NB4 (cell line): ENCODE results near the gene MLLT3.

Source experiments
- MYC ChIP-seq: IDR thresholded peaks from 2 replicates; pipeline ENCODE4 v1.6.1; 2011; ENCODE audit warnings: low read depth, low read length
- POLR2A ChIP-seq: IDR thresholded peaks from 2 replicates; pipeline ENCODE4 v1.6.1; 2011; ENCODE audit warnings: mild to moderate bottlenecking; ENCODE audit not compliant: insufficient read length; ENCODE audit errors: extremely low read depth
- TF ChIP-seq, protein P1 (sequence below): IDR thresholded peaks from one replicate; pipeline ENCODE4 v1.5.1; 2012; ENCODE audit warnings: low read depth, low read length
- TF ChIP-seq, protein P2 (sequence below): IDR thresholded peaks from 2 replicates; pipeline ENCODE4 v1.6.1; 2011; ENCODE audit warnings: low read depth, low read length

DNA sequence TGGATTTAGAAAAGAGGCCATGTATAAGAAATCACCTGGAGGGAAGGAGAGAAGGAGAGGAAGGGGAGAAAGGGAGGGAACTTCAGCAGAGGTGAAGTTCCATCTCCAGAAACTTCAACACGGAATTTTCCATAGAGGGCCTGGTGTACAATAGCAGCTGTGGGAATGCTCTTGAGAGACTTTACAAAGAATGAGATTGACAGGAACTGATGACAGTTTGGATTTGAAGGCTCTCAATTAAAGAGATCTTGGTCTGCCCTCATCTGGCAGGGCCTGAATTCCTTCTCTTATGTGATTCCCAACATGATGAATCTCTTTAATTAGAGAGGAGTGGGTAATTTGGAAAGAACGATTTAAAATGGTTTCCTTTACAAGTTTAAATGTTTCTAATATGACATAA is 143.5 kb downstream of the MLLT3 start:
- TF ChIP-seq POLR2A: no peak
- TF ChIP-seq, protein P1, sequence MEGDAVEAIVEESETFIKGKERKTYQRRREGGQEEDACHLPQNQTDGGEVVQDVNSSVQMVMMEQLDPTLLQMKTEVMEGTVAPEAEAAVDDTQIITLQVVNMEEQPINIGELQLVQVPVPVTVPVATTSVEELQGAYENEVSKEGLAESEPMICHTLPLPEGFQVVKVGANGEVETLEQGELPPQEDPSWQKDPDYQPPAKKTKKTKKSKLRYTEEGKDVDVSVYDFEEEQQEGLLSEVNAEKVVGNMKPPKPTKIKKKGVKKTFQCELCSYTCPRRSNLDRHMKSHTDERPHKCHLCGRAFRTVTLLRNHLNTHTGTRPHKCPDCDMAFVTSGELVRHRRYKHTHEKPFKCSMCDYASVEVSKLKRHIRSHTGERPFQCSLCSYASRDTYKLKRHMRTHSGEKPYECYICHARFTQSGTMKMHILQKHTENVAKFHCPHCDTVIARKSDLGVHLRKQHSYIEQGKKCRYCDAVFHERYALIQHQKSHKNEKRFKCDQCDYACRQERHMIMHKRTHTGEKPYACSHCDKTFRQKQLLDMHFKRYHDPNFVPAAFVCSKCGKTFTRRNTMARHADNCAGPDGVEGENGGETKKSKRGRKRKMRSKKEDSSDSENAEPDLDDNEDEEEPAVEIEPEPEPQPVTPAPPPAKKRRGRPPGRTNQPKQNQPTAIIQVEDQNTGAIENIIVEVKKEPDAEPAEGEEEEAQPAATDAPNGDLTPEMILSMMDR: no peak
- TF ChIP-seq MYC: no peak
- TF ChIP-seq, protein P2, sequence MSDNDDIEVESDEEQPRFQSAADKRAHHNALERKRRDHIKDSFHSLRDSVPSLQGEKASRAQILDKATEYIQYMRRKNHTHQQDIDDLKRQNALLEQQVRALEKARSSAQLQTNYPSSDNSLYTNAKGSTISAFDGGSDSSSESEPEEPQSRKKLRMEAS: no peak
